Ramos (cell line): Measurements from ENCODE around the gene SCRT2.

Experiments used
- in situ Hi-C: fragments of 300-500 bp; cut with MboI; formaldehyde crosslinking; loops from one replicate; pipeline ENCODE4 v1.14.3; 2022; ENCODE audit warnings: low sequenced_read_pairs; ENCODE audit not compliant: unreplicated experiment

The SCRT2 gene

DNA sequence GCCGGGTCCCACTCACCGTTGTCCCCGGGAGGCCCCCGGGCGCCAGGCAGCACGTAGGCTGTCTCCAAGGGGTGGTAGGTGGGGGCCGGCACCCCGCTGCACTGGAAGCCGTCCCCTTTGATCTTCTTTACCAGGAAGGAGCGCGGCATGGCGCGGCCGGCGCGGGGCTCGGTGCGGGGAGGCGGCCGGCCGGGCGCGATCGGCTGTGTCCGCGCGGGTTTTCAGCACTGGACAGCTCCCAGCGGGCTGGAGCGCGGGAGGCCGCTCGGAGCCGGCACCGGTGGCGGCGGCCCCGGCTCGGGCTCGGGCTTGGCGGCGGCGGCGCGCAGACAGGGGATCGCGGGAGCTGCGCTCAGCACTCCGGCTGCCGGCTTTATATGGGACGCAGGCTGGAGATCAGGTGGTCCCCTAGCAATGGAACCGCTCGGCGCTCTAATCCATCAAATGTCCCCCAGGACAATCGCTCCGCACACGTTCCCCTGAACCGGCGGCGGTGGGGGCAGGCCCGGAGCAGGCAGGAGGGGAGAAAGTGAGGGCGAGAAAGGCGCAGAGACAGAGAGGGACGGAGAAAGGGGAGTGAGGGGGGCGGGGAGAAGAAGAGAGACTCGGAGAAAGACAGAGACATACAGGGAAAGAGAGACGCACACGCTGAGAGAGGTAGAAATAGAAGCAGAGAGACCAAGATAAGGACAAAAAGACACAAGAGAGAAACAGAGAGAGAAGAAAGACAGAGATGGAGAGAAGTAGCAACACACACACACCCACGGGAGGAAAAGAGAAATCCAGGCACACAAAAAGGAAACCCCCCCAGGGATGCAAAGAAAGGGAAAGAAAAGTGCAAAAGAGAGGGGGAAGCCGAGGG is at the start of gene SCRT2:
Gene SCRT2, minus strand, starts transcription at position 350 of the 862 bp plus-strand sequence. Its CDS starts 201 bp downstream, at position 149.
- in situ Hi-C loops = no loop called here

DNA sequence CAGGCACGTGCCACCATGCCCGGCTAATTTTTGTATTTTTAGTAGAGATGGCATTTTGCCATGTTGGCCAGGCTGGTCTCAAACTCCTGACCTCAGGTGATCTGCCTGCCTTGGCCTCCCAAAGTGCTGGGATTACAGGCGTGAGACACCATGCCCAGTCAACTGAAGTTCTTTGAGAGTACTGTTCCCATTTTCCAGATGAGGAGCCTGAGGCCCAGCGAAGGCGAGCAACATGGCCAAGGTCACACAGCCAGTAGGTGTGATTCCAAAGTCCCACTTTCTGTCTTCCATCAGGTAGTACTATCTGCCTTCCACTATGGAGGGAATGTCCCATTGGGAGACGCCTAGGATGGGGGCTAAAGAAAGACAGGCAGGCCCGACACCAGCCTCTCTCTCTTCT is 49.2 kb upstream of the SCRT2 start:
- in situ Hi-C loops = loop anchor here (25.0 kb wide), 1 partner anchor 162 kb away; no protein-coding TSS in a partner anchor

DNA sequence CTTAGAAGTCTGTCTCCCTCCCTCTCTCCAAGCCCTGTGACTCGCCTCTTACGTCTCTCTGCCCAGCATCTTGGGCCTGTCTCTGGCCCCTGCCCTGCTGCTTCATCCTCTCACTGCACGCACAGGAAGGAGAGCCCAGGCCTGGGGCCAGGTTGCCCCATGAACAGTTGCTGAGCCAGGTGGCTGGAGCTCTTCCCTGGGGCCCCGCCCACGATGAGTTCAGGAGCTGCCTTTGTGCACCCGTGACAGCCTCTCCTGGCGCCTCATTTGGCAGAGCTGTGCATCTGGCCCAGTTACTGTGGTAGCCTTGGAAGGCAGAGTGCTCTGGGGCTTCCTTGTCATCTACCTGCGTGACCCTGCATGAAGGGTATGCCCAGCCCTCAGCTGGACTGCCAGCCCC is 48.2 kb upstream of the SCRT2 start:
- in situ Hi-C loops = no loop called here

GRCh38 chr20:722822-723644 is 47.4 kb upstream of the SCRT2 start:
- in situ Hi-C loops = no loop called here

DNA sequence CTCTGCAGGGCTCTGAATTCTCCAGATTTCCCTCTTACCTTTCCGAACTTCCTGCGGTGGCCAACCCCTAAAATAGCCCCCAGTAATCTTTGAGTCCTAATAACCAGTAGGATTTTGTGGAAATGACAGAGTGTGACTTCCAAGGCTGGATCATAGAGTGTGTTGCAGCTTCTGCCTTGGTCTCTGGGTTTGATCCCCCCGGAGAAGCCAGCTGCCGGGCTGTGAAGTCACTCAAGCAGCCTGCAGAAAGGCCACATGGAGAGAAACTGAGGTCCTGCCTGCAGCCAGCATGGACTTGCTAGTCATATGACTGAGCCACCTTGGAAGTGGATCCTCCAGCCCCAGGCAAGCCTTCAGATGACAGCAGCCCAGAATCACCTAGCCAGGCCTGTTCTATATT is 46.3 kb upstream of the SCRT2 start:
- in situ Hi-C loops = no loop called here

GRCh38 chr20:719816-720215 is 44.2 kb upstream of the SCRT2 start:
- in situ Hi-C loops = no loop called here

DNA sequence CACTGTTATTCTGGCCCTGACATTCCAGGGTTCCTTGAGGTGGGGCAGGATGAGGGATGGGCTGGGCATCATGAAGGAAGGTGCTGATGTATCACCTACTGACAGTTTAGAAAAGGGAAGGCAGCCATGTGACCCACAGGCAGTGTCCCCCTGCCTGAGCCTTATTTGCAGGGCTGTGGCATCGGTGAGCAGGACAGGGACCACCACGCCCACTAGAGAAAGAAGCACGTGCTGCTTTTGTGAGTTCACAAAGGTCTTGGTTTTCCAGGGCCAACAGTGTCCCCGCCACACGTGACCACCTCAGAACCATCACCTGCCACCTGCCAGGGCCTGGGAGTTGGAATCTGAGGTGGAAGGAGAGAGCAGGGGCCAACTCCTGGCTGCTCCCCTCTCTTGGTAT is 43.5 kb upstream of the SCRT2 start:
- in situ Hi-C loops = no loop called here

- in situ Hi-C loops = no loop called here
Observed at GRCh38 chr20:717832-718231, 42.2 kb upstream of the SCRT2 start.

- in situ Hi-C loops = no loop called here
Observed at GRCh38 chr20:717271-717670, 41.7 kb upstream of the SCRT2 start.

DNA sequence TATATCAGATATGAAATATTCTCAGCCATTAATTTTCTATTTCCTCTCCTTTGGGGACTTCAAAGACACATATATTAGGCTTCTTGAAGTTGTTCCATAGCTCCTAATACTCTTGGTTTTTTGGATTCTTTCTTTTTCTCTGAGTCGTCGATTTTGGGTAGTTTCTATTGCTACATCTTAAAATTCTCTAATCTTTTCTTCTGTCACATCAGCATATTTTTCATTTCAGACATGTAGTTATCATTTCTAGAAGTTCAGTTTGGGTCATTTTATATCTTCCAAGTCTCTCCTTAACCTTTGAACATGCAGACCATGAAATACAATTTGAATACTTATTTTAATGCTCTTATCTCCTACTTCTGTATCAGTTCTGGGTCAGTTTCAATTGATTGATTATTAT is 38.9 kb upstream of the SCRT2 start:
- in situ Hi-C loops = no loop called here

DNA sequence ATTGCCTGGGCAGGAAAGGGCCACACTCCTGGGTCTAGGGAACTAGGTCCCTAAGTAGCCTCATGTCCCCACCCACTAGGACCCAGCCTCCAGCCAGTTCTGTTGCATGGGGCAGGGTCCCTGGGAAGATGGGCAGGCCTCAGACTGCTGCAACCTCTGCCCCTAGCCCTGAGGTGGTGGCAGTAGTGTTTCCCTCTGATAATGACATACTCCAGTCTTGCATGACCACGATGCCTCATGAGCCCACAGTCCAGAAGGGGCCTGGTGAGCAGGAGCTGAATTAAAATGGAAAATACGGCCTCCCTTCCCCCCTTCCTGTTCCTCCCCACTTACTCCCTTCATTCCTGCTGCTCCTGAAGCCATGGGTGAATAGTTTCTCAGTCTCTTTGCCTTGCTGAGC is 36.0 kb upstream of the SCRT2 start:
- in situ Hi-C loops = no loop called here

DNA sequence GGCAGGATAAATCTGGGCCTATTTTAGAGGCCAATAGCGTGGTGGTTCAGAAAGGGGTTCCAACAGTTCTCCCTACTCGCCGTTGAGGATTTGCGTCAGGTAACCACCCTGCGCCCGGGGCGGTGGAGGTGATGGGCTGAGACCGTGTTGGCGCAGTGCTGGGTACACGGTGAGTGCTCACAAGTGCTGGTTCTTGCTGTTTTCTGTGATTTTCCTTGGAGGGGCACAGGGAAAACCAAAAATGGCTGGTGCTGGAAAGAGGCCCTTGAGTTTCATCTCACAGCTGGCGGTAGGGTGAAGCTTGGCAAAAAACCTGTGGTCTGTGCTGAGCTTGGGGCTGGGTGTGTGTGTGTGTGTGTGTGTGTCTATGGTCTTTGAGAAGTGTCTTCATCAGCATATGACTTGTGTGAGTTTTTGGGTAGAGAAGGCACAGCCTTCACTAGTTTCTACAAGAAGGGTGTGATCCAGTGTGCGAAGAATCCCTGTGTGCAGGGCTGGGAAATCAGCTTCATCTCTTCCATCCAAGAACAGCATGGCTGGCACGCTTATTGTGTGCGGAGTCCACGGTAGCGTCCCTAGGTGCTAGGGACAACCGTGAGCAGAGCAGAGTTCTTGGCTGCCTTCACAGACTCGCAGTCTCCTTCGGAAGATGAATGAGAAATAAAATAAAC is 35.3 kb upstream of the SCRT2 start:
- in situ Hi-C loops = no loop called here

DNA sequence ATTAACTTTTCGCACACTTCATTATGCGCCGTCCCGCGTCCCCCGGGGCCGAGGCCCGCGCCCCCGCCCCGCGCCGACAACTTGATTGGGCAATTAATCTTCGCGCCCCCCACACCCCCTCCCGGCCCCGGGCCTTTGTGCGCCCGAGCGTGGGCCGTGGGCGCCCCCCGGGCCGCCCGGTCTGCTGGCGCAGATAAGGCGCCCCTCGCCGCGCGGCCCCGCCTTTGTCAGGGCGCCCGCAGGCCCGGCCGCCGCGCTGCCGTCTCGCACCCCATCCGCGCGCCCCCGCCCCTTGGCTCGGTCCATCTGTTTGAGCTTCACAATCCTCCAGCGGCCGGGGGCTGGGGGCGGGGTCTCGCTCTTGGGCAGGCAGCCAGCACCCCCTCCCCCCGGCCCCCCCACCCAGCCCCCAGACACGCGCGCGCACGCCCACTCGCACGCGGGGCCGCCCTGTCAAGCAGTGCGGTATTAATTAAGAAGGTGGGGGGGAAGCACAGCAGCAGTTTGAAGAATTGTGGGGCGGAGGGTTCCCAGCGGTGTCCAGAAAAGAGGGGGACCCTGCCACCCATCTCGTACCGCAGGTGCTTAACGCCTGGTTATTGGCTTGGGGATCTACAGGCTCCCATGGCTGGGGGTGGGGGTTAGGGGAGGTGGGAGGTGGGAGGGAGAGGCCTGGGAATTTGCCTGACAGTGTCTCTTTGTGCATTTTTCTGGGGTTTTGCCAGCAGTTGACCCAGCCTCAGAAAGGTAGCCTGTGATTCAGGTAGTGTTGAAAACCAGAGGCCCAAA is 34.6 kb upstream of the SCRT2 start:
- in situ Hi-C loops = no loop called here

DNA sequence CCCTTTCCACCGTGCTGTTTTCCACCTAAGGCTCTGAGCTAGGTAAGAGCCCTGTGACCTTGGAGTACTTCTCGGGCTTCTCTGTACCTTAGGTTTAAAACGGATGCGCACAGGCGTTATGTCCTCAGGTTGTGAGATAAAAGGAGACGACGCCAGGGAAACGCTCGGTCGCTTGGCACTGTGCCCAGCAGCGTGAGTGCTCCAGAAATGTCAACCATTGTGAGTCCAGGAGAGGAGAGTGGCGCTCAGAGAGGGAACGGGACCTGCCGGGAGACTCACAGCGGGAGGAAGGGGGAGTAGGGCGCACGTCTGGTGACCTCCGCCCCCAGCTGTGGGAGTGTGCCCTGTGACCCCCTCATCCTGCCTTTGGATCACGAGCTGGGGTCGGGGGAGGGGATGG is 33.8 kb upstream of the SCRT2 start:
- in situ Hi-C loops = no loop called here

GRCh38 chr20:708956-709355 is 33.4 kb upstream of the SCRT2 start:
- in situ Hi-C loops = no loop called here

DNA sequence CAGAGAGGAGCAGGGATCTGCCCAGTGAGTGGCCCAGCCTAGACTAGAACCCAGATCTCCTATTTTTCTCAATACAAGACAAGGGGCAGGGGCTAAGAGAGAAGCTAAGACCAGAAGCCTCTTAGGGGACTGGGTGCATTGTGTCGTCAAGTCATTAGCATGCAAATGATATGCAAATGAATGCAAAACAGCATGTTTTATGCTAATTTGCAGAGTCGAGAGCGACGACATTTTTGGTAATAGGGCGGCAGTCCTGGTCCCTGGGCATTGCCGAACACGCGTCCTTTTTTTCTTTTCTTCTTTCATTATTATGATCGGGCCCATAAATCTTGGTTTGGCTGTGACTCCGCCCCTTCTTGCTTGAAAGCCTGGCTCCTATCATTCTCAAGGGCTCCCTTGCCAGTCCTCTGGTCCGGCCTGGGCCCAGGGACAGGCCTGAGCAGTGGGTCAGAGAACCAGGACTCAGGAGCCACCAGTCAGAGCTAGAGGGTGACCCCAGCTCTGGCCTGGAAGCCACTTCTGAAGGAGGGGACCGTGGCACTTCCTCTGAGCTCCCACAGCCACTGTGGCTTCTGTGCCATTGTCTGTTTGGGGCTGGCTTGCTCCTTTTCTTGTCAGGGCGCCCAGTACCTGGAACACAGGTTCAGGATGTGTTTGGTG is 32.0 kb upstream of the SCRT2 start:
- in situ Hi-C loops = no loop called here

- in situ Hi-C loops = no loop called here
Observed at GRCh38 chr20:706366-706885, 30.8 kb upstream of the SCRT2 start.

DNA sequence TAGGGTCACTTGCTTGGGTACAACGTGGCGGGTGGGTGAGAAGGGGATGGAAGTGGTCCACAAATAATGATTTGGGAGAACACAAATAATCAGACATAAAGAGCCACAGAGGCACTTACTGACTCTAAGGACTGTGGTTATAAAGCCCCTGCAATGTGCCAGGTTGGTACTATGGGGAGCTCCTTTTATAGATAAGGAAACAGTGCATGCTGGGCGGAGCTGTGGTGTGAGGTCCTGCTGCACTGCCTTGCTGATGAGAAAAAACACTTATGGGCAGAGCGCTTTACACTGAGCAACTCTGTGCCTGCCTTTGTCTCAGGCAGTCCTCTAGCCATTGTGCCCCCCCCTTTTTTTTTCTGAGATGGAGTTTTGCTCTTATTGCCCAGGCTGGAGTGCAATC is 29.1 kb upstream of the SCRT2 start:
- in situ Hi-C loops = no loop called here

DNA sequence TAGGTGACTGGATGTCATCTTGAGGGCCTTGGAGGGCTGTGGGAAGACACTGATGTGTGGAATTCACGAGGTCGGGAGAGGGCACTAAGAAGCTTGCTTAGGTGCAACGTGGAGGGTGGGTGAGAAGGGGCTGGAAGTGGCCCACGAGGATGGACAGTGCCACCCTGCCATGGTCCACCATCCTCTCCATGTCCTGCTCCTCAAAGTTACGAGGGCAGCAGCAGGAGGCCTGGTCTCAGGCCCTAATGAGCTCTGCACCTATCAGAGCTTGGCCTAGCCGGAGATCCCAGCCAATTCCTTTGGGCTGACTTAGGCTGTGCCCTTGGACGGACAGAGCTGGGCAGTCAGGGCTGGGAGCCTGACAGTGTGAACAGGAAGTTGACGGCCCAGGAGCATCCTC is 27.8 kb upstream of the SCRT2 start:
- in situ Hi-C loops = no loop called here
